GM19395 (cell line): ENCODE measurements around the gene LRRC2.

Experiments
- ATAC-seq: cut with Tn5 transposase; IDR thresholded peaks from one replicate; pipeline ENCODE4 v1.9.1; 2021; ENCODE audit warnings: mild to moderate bottlenecking, moderate library complexity; ENCODE audit not compliant: unreplicated experiment

Gene LRRC2

GRCh38 chr3:46482632-46483350 lies 83.3 kb downstream of the LRRC2 start:
- no peak for ATAC-seq

GRCh38 chr3:46481636-46482035 lies 84.5 kb downstream of the LRRC2 start:
- ATAC-seq = no peak

DNA sequence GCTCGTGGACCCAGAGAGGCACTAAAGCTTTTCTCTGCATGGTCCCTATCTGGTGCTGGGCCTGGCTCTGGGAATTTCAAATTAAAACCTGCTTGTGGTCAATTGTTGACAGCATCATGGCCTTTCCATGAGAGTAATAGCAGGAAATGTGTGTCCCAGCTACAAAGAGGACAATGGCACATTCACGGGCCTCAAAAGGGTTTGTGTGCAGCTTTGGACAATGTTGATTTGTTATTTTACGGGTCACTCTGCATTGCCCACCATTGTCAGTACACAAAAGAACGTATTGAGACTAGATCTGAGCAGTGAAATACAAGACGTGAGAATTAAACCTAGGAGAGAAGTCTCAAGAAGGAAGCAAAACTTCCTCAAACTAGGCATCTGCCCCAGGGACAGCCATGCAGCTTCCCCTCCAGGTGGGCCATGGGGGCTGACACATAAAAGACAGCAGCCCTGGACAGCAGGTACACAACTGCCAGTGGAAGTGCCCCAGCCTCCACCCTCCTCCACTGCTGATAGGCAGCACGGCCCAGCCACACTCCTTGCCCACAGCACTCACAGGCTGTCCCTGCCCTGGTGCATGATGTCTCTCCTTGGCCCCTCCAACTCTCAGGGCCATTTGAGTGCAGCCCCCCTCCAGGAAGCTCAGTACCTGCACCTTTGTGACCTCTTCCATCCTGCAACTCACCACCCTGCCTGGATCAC lies 85.5 kb downstream of the LRRC2 start:
- ATAC-seq = no peak

- ATAC-seq = no peak
Observed at GRCh38 chr3:46479696-46480095, 86.4 kb downstream of the LRRC2 start.

GRCh38 chr3:46479021-46479420 lies 87.1 kb downstream of the LRRC2 start:
- ATAC-seq = no peak

DNA sequence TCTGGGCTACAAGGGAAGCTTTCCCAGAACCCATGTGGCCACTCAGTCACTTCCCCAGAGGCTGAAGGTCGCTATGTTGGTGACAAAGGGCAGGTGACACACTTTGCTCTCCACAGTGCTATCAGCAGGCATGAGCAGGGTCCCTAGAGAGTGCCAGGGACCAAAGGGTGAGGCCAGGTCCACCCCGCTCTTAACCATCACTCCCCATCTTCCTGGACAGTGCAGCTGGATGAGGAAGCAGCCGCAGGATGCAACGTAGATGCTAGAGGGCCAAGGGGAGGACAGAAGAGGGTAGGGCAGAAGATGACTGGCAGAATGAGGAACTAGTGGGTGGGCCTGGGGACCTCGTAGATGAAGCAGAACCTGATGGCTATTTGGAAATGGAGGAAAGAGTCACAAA lies 87.8 kb downstream of the LRRC2 start:
- no peak for ATAC-seq

GRCh38 chr3:46477756-46478155 lies 88.3 kb downstream of the LRRC2 start:
- ATAC-seq = no peak

- ATAC-seq = no peak
Observed at GRCh38 chr3:46477145-46477544, 89.0 kb downstream of the LRRC2 start.

DNA sequence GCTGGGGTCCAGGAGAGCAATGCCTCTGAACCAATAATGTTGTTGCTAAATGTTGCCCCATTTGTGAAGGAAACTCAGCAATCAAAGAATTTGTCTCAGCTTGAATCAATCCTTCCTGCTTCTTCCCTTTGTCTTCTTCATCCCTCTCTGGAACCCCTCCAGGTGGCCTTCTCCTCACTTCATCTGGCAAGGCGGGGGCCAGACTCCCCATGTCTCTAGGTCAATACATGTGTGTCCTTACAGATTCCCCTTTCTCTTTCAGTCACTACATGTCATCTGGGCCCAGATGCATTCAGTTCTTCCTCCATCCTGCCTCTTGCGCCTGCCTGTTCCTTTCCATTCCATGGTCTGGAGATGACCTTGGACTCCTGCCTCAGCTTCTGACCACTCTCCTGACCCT lies 93.4 kb downstream of the LRRC2 start:
- no peak for ATAC-seq

GRCh38 chr3:46471371-46471914 lies 94.7 kb downstream of the LRRC2 start:
- no peak for ATAC-seq

- no peak for ATAC-seq
Observed at GRCh38 chr3:46470831-46471230, 95.3 kb downstream of the LRRC2 start.

DNA sequence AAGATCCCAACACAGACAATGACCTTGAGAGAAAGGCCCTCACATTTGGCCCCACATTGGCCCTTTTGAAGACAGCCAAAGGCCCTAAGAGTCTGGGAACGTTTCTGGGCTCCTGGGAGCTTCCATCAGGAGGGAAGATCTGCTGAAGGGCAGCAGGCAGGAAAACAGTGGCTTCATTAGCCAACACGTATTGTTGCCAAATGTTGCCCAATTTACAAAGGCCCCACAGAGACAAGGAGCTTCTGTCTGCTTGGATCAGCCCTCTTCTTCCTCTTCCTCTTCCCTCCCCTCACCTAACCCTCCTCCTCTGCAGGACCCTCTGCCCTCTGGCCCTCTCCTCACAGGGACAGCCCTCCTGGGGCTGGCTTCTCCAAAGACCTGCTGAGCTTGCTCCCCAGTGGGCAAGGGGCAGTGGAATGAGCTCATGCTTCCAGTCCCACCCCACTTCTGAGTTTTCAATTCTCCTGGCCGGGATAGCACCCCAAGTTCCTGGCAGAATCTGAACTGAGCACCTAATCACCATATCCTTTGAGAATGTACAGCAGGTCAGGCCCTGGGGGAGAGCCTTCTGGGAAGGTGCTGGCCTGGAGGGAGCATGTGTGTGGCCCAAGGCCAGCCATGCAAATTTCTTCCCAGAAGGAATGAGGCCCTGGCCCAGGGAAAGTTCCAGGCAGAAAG lies 96.3 kb downstream of the LRRC2 start:
- ATAC-seq = no peak

DNA sequence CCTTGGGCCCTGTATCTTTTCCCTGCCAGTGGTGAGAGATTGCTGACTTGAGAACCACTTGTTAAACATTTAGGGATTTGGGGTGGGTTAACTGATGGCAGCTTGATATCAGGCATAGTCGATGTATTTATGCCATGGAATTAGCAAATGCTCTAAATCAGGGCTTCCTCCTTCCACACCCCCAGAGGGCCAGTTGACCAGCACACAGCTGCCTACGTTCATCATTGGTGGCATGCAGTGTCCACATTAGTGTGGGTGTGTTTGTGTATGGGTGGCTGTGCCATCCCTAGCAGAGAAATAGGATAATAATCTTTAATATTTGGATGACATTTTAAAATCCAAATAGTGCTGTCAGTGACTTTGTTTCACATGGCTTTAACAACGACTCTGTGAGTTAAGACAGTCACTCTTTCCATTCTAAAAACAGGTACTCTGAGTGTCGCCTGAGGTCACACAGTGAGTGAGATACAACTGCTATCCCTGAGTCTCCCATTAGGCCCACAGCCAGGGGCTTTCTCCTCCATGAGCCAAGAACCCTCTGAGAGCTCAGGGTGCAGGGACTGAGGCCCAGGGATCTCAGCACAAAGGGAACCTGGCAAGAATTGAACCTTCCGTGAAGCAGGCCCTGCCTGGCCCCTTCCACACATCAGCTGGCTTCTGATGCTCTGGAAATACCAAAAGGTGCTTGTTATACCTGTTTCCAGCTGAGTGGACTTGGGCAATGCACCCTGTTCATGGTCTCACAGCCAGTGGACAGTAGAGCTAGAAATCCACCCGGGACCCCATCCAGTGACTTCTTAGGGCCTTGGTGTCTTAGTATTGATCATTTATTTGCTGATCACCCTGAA lies 97.1 kb downstream of the LRRC2 start:
- ATAC-seq = no peak

DNA sequence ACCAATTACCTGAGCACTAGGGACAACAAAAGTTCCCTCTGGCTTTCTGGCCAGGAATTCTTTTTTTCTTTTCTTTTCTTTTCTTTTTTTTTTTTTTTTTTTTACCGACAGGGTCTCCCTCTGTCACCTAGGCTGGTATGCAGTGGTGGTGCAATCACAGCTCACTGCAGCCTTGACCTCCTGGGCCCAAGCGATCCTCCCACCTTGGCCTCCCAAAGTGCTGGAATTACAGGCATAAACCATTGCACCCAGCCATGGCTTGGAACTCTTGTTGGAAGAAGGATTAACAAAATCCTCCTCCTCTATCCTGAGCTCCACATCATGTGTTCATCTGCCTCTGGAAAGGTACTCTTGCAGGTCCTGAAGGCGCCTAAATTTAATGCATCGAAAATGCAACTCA lies 98.5 kb downstream of the LRRC2 start:
- no peak for ATAC-seq

GRCh38 chr3:46466871-46467403 lies 99.2 kb downstream of the LRRC2 start:
- no peak for ATAC-seq

GRCh38 chr3:46466273-46466672 lies 99.8 kb downstream of the LRRC2 start:
- ATAC-seq = no peak
